HEK293T (cell line): ENCODE measurements around the gene ATG101.

Source experiments
- ARNT ChIP-seq: fragments of 450-650 bp; IDR thresholded peaks from 2 replicates; pipeline ENCODE4 v1.6.1; 2017; ENCODE audit warnings: mild to moderate bottlenecking
- BHLHE40 ChIP-seq: fragments of 450-650 bp; IDR thresholded peaks from 2 replicates; pipeline ENCODE4 v1.6.1; 2016; ENCODE audit warnings: mild to moderate bottlenecking, moderate library complexity, borderline replicate concordance
- CTBP1 ChIP-seq: fragments of 450-650 bp; IDR thresholded peaks from 2 replicates; pipeline ENCODE4 v1.6.1; 2016; ENCODE audit warnings: borderline replicate concordance
- ELF4 ChIP-seq: fragments of 450-650 bp; IDR thresholded peaks from 2 replicates; pipeline ENCODE4 v1.6.1; 2017; ENCODE audit warnings: antibody characterized with exemption
- FOXA1 ChIP-seq: fragments of 450-650 bp; IDR thresholded peaks from 2 replicates; pipeline ENCODE4 v1.6.1; 2016; ENCODE audit warnings: mild to moderate bottlenecking
- FOXK2 ChIP-seq: fragments of 450-650 bp; IDR thresholded peaks from 2 replicates; pipeline ENCODE4 v1.6.1; 2016; ENCODE audit warnings: mild to moderate bottlenecking
- FOXM1 ChIP-seq: fragments of 450-650 bp; IDR thresholded peaks from 2 replicates; pipeline ENCODE4 v1.6.1; 2017; ENCODE audit warnings: mild to moderate bottlenecking, borderline replicate concordance
- HDGF ChIP-seq: fragments of 450-650 bp; IDR thresholded peaks from 2 replicates; pipeline ENCODE4 v1.6.1; 2017; ENCODE audit warnings: antibody characterized with exemption, borderline replicate concordance
- LEF1 ChIP-seq: fragments of 450-650 bp; IDR thresholded peaks from 2 replicates; pipeline ENCODE4 v1.6.1; 2017; ENCODE audit warnings: mild to moderate bottlenecking, borderline replicate concordance
- NFRKB ChIP-seq: fragments of 450-650 bp; IDR thresholded peaks from 2 replicates; pipeline ENCODE4 v1.6.1; 2016; ENCODE audit warnings: mild to moderate bottlenecking, moderate library complexity
- SP1 ChIP-seq: fragments of 450-650 bp; IDR thresholded peaks from 2 replicates; pipeline ENCODE4 v1.6.1; 2017
- SUZ12 ChIP-seq: fragments of 450-650 bp; IDR thresholded peaks from 2 replicates; pipeline ENCODE4 v1.6.1; 2016; ENCODE audit warnings: mild to moderate bottlenecking
- TARDBP ChIP-seq: fragments of 450-650 bp; IDR thresholded peaks from 2 replicates; pipeline ENCODE4 v1.6.1; 2016
- ZNF384 ChIP-seq: fragments of 450-650 bp; IDR thresholded peaks from 2 replicates; pipeline ENCODE4 v1.6.1; 2016

DNA sequence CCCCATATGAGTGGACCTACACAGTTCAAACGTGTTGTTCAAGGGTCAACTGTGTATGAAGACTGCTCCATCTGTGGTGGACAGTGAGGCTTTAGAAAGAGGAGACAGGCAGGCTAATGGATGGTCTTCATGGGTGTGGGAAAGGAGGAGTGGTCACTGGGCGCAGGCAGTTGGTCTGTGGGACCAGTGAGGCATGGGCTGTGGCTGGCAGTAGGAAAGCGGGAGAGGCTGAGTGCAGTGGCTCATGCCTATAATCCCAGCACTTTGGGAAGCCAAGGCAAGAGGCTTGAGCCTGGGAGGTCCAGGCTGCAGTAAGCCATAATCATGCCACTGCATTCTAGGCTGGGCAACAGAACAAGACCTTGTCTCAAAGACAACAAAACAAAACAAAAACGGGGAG is 20.5 kb upstream of the ATG101 start:
- TF ChIP-seq FOXK2 = no peak
- TF ChIP-seq ZNF384 = no peak
- TF ChIP-seq FOXA1 = no peak
- no peak for TF ChIP-seq ELF4
- TF ChIP-seq SP1 = no peak
- TF ChIP-seq BHLHE40 = no peak
- no peak for TF ChIP-seq FOXM1
- TF ChIP-seq LEF1 = no peak
- no peak for TF ChIP-seq SUZ12
- TF ChIP-seq HDGF = no peak
- TF ChIP-seq TARDBP = no peak
- TF ChIP-seq NFRKB = no peak
- TF ChIP-seq CTBP1 = no peak
- TF ChIP-seq ARNT = no peak
